ENCODE measurements around the gene BCKDHA.

GRCh38 chr19:41456342-41456918 lies 58.8 kb downstream of the BCKDHA start:
- TF ChIP-seq POLR2A (IDR thresholded peaks at IDR 0.05) (no peak), CTCF (IDR thresholded peaks at IDR 0.05) (no peak), EP300 (IDR thresholded peaks at IDR 0.05) (no peak)
